ENCODE measurements around the gene NIP7.
A peak's percentile ranks its signal among the peaks of the same experiment; 100 is the strongest.

The NIP7 gene

GRCh38 chr16:69329369-69330285 lies 9.9 kb upstream of the NIP7 start:
- TF ChIP-seq CTCF (IDR thresholded peaks at IDR 0.05; ENCODE audit: low read length, missing control alignments): no peak
- H3K4me3 ChIP-seq (replicated peaks; ENCODE audit: low read depth, low read length): peak overlapping the region; percentile 69
- DNase-seq (ENCODE audit: low read depth): peak; percentile 17

- no peak for TF ChIP-seq CTCF (IDR thresholded peaks at IDR 0.05; ENCODE audit: low read length, missing control alignments)
- peak within 1 kb of the TSS; percentile 69 for H3K4me3 ChIP-seq (replicated peaks; ENCODE audit: low read depth, low read length)
- DNase-seq (ENCODE audit: low read depth): peak; percentile 92
Observed at GRCh38 chr16:69330286-69331109, 9.1 kb upstream of the NIP7 start, which contains the start of gene PDF. Gene PDF (minus strand): TSS chr16:69330588. CDS start chr16:69330570, 18 bp downstream.

GRCh38 chr16:69334696-69335095 lies 4.9 kb upstream of the NIP7 start:
- H3K4me3 ChIP-seq (replicated peaks; ENCODE audit: low read depth, low read length): no peak overlapping the region
- DNase-seq (ENCODE audit: low read depth): no peak
- TF ChIP-seq CTCF (IDR thresholded peaks at IDR 0.05; ENCODE audit: low read length, missing control alignments): no peak

GRCh38 chr16:69338557-69339288 lies 849 bp upstream of the NIP7 start:
- no peak for DNase-seq (ENCODE audit: low read depth)
- no peak for TF ChIP-seq CTCF (IDR thresholded peaks at IDR 0.05; ENCODE audit: low read length, missing control alignments)

GRCh38 chr16:69340095-69340644 lies 598 bp downstream of the NIP7 start:
- H3K4me3 ChIP-seq (replicated peaks; ENCODE audit: low read depth, low read length): peak overlapping the region; percentile 97
- no peak for TF ChIP-seq CTCF (IDR thresholded peaks at IDR 0.05; ENCODE audit: low read length, missing control alignments)
- peak; percentile 16 for DNase-seq (ENCODE audit: low read depth)

More at GRCh38 chr16:69338557-69339288, 849 bp upstream of the NIP7 start:
- H3K4me3 ChIP-seq (replicated peaks; ENCODE audit: low read depth, low read length): peak overlapping the region; percentile 97

- TF ChIP-seq CTCF (IDR thresholded peaks at IDR 0.05; ENCODE audit: low read length, missing control alignments): no peak
- no peak overlapping the region for H3K4me3 ChIP-seq (replicated peaks; ENCODE audit: low read depth, low read length)
- no peak for DNase-seq (ENCODE audit: low read depth)
Observed at GRCh38 chr16:69344171-69344570, 4.6 kb downstream of the NIP7 start.
